Central memory CD8-positive, alpha-beta T cell (primary cell): ENCODE results near the gene VPS18.
A peak's percentile ranks its signal among the peaks of the same experiment; 100 is the strongest.

Experiments used
- ATAC-seq: fragments of 150-1000 bp; cut with Tn5 transposase; replicated peaks from 2 replicates; pipeline ENCODE4 v1.10.0; 2022; ENCODE audit warnings: mild to moderate bottlenecking, moderate FRiP score, moderate number of reproducible peaks; ENCODE audit not compliant: poor library complexity, severe bottlenecking; ENCODE audit errors: extremely low read depth
- DNase-seq, 2 donors: peaks; one replicate each; pipeline ENCODE4 v3.0.0; 2021; ENCODE audit warnings: low spot score in 2 of 2
- H3K27ac Mint-ChIP-seq: one replicate; pipeline ENCODE4 v1.8.0; 2022; ENCODE audit warnings: low read depth, mild to moderate bottlenecking, moderate library complexity, mixed read lengths
- H3K27me3 Mint-ChIP-seq: one replicate; pipeline ENCODE4 v1.8.0; 2022; ENCODE audit warnings: mixed read lengths
- H3K36me3 Mint-ChIP-seq: one replicate; pipeline ENCODE4 v1.8.0; 2022; ENCODE audit warnings: mild to moderate bottlenecking, moderate library complexity, mixed read lengths; ENCODE audit not compliant: insufficient read depth
- H3K4me1 Mint-ChIP-seq: one replicate; pipeline ENCODE4 v1.8.0; 2022; ENCODE audit warnings: mixed read lengths
- H3K4me3 Mint-ChIP-seq: one replicate; pipeline ENCODE4 v1.8.0; 2022; ENCODE audit warnings: mild to moderate bottlenecking, moderate library complexity, mixed read lengths
- H3K9me3 Mint-ChIP-seq: one replicate; pipeline ENCODE4 v1.8.0; 2022; ENCODE audit warnings: mixed read lengths

Gene VPS18

DNA sequence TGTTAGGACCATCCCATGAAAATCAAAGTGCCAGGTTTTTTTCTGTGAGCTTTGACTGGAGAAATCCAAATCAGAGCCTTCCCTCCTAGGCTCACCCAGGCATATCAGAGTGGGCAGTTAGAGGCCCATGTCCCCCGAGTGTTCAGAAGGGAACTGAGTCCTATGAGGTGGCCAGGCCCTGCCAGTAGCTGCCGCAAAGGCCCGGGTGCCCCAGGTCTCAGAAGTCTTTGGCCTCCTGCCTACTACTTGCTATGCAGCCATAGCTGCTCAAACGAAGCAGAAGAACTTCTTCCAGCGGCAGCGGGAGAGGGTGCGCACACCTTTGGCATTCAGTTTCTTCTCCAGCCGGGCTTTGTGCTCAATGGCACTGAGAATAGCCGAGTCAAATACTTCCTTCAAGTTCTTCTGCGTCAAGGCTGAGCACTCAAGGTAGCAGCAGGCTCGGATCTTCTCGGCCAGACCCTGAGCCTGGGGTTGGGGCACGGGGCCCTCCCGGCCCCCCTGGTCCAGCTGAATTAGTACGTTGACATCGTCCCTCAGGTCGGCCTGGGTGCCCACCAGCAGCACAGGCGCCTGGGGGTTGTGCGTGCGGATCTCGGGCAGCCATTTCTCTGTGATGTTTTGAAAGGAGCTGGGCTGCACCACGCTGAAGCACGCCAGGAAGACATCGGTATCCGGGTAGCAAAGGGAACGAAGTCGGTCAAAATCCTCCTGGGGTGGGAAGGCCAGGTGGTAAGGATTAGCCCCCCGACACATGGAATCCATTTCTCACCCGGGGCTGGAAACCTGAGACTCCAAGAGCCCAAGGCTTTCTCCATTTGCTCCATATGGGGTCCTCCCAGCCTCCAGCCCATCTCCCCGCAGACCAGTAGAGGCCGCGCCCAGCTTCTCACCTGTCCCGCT, 21.2 kb upstream of the VPS18 start:
- H3K27ac Mint-ChIP-seq = no peak overlapping the region

DNA sequence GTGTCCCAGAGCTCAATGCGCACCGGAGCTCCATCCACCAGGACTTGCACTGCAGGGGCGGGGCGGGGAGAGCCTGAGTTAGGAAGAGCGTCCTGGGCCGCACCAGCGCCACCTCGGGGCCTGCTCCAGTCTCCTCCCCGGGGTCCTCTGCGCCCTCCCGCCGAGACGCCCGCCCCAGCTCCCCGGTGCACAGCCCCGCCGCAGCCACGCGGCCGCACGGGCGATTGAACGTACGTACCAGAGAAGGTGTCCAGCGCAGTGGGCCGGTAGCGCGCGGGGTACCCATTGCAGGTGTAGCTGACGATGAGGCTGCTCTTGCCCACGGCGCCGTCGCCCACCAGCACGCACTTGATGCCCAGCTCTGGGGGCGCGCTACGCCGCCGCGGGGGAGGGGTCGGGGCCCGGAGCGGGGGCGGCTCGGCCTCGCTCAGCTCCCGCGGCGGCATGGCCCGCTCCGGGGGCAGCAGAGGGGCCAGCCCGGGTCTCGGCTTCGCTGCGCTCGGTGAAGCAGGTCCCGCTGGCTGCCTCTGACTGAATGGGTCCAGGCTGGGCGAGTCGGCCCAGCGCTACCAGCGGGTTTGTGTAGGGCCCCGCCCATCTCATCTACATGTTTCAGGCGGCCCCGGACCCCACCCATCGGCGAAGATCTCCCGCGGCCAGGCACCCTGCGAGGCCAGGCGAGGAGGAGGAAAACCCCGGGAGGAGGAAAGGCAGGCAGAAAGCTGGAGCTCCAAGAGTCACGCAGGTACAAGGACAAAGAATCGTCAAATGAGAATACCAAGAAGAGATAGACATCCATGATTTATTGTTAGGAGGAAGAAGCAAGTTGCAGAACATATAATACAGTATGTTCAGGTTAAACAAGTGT, 20.3 kb upstream of the VPS18 start, which contains the start of gene RHOV:
TSS of gene RHOV (minus strand) at position 541 of the 868 bp plus-strand sequence. CDS start at position 446, 95 bp downstream.
- no peaks in the 10 kb centered on the region for H3K27me3 Mint-ChIP-seq
- peaks cover 6% of the 10 kb centered on the region for H3K4me1 Mint-ChIP-seq
- H3K27ac Mint-ChIP-seq = no peak within 1 kb of the TSS

More for the DNA sequence above, 21.2 kb upstream of the VPS18 start:
- H3K36me3 Mint-ChIP-seq = peaks cover 2% of the 10 kb centered on the region
- H3K9me3 Mint-ChIP-seq = no peaks in the 10 kb centered on the region
- DNase-seq (no peak), ATAC-seq (no peak)
- H3K27me3 Mint-ChIP-seq = no peaks in the 10 kb centered on the region
- H3K4me1 Mint-ChIP-seq = peaks cover 6% of the 10 kb centered on the region
- peak overlapping the region; percentile 72 for H3K4me3 Mint-ChIP-seq

DNA sequence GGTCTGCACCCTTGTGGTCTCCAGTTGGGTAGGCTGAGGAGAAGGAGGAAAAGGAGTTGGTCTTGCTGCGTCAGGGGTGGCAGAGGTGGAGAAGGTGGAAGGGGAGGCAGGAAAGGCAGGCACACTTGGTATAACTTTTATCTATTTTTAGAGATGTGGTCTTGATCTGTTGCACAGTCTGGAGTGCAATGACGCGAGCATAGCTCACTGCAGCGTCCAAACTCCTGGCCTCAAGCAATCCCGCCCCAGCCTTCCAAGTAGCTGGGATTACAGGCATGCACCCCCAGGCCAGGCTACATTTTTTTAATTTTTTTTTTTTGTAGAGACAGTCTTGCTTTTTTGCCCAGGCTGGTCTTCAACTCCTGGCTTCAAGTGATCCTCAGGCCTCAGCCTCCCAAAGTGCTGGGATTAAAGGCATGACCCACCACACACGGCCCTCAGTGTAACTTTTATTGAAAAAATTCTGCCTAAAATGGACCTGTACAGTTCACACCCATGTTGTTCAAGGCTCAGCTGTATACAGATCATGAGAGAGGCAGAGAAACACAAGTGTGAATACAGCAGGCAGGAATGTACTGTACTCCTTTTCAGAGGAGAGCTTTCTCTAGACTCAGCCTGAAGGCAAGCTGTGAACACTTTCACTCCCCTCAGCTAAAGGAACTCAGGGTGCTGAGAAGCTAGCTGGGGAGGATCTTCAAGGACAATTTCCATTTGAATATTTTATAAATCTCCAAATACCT, 18.1 kb upstream of the VPS18 start:
- ATAC-seq (no peak), DNase-seq (no peak)
- peaks cover 6% of the 10 kb centered on the region for H3K4me1 Mint-ChIP-seq
- no peaks in the 10 kb centered on the region for H3K36me3 Mint-ChIP-seq
- no peak overlapping the region for H3K27ac Mint-ChIP-seq
- no peak overlapping the region for H3K4me3 Mint-ChIP-seq
- no peaks in the 10 kb centered on the region for H3K27me3 Mint-ChIP-seq
- H3K9me3 Mint-ChIP-seq = no peaks in the 10 kb centered on the region

More for the DNA sequence above, 20.3 kb upstream of the VPS18 start, which contains the start of gene RHOV:
- Mint-ChIP-seq H3K4me3 (peak within 1 kb of the TSS; percentile 72), H3K36me3 (peaks cover 2% of the 10 kb centered on the region), H3K9me3 (no peaks in the 10 kb centered on the region)
- DNase-seq (no peak), ATAC-seq (peak; percentile 81)

- peaks cover 6% of the 10 kb centered on the region for H3K4me1 Mint-ChIP-seq
- DNase-seq (no peak), ATAC-seq (no peak)
- H3K9me3 Mint-ChIP-seq = no peaks in the 10 kb centered on the region
- no peaks in the 10 kb centered on the region for H3K27me3 Mint-ChIP-seq
- H3K27ac Mint-ChIP-seq = no peak overlapping the region
- H3K4me3 Mint-ChIP-seq = no peak overlapping the region
- H3K36me3 Mint-ChIP-seq = no peaks in the 10 kb centered on the region
Measured at GRCh38 chr15:40877694-40878093, 16.6 kb upstream of the VPS18 start.

DNA sequence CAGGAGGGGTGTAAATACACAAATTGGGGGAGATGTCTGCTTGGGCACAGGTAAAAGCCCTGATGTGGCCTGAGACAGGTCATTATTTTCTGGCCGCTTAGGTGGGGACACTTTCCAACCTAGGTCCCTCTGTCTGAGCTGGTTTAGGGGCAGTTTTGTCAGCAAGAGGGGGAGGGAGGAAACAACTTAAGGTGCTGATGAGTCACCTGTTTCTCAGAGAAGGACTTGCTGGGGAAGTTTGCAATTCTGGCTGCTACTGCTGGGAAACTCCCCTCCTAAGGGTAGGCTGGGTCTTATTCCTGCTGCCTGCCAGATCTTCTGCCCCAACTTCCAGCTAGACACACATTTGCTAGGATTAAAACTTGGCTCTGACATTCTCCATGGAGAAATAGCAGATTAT, 15.5 kb upstream of the VPS18 start:
- no peak overlapping the region for H3K27ac Mint-ChIP-seq
- H3K36me3 Mint-ChIP-seq = no peaks in the 10 kb centered on the region
- H3K4me1 Mint-ChIP-seq = peaks cover 6% of the 10 kb centered on the region
- DNase-seq = no peak
- no peak overlapping the region for H3K4me3 Mint-ChIP-seq
- no peak for ATAC-seq
- H3K9me3 Mint-ChIP-seq = no peaks in the 10 kb centered on the region
- H3K27me3 Mint-ChIP-seq = no peaks in the 10 kb centered on the region

GRCh38 chr15:40879609-40880008, 14.6 kb upstream of the VPS18 start:
- no peak for DNase-seq
- Mint-ChIP-seq H3K27me3 (peaks cover under 1% of the 10 kb centered on the region), H3K27ac (no peak overlapping the region), H3K4me3 (no peak overlapping the region), H3K36me3 (peaks cover under 1% of the 10 kb centered on the region), H3K4me1 (peaks cover 5% of the 10 kb centered on the region), H3K9me3 (no peaks in the 10 kb centered on the region)
- ATAC-seq = no peak

GRCh38 chr15:40881351-40881750, 12.9 kb upstream of the VPS18 start:
- H3K4me1 Mint-ChIP-seq = peaks cover 13% of the 10 kb centered on the region
- DNase-seq (no peak), ATAC-seq (no peak)
- H3K36me3 Mint-ChIP-seq = peaks cover 1% of the 10 kb centered on the region
- no peak overlapping the region for H3K27ac Mint-ChIP-seq
- no peak overlapping the region for H3K4me3 Mint-ChIP-seq
- peaks cover 8% of the 10 kb centered on the region for H3K27me3 Mint-ChIP-seq
- no peaks in the 10 kb centered on the region for H3K9me3 Mint-ChIP-seq

- peaks cover 1% of the 10 kb centered on the region for H3K36me3 Mint-ChIP-seq
- peaks cover 14% of the 10 kb centered on the region for H3K4me1 Mint-ChIP-seq
- H3K27me3 Mint-ChIP-seq = peaks cover 8% of the 10 kb centered on the region
- DNase-seq (no peak), ATAC-seq (no peak)
- H3K4me3 Mint-ChIP-seq = no peak overlapping the region
- no peak overlapping the region for H3K27ac Mint-ChIP-seq
- no peaks in the 10 kb centered on the region for H3K9me3 Mint-ChIP-seq
Measured at GRCh38 chr15:40886586-40886985, 7.7 kb upstream of the VPS18 start.

- Mint-ChIP-seq H3K9me3 (no peaks in the 10 kb centered on the region), H3K27me3 (peaks cover 8% of the 10 kb centered on the region), H3K27ac (no peak overlapping the region), H3K4me3 (no peak overlapping the region), H3K36me3 (peaks cover 1% of the 10 kb centered on the region), H3K4me1 (peaks cover 27% of the 10 kb centered on the region)
- DNase-seq (no peak), ATAC-seq (no peak)
Measured at GRCh38 chr15:40889112-40889511, 5.1 kb upstream of the VPS18 start.

GRCh38 chr15:40891138-40891537, 3.1 kb upstream of the VPS18 start:
- Mint-ChIP-seq H3K4me1 (peaks cover 33% of the 10 kb centered on the region), H3K27ac (no peak overlapping the region), H3K36me3 (peaks cover 9% of the 10 kb centered on the region), H3K27me3 (no peaks in the 10 kb centered on the region), H3K4me3 (no peak overlapping the region), H3K9me3 (no peaks in the 10 kb centered on the region)
- ATAC-seq (no peak), DNase-seq (no peak)

DNA sequence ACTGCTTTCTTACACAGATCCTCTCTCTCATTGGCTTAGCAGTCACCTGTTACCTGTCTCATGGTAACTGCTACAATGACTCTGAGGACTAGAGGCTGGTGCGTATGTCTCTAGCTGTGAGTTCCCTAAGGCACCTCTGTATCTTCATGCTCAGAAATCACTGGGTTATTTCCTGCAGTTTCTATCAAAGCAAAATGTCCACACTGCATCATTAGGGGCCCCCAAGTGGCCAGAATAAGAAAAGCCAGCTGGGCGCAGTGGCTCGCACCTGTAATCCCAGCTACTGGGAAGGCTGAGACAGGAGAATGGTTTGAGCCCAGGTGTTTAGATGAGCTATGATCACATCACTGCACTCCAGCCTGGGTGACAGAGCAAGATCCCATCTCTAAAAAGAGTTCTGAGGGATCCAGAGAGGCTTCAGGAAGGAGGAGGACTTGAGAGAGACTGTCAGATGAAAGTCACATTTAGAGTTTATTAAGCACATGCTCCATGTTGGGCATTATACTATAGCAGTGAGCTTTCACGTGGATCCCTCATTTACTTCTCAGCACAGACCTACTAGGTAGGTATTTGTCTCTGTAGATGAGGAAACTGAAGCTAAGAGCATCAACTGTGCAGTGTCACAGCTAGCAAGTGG, 2.3 kb upstream of the VPS18 start:
- Mint-ChIP-seq H3K4me3 (peak overlapping the region; percentile 19), H3K9me3 (no peaks in the 10 kb centered on the region), H3K27ac (no peak overlapping the region), H3K27me3 (no peaks in the 10 kb centered on the region), H3K4me1 (peaks cover 34% of the 10 kb centered on the region), H3K36me3 (peaks cover 14% of the 10 kb centered on the region)
- DNase-seq = no peak
- ATAC-seq = no peak
